SK-N-SH (cell line): Measurements from ENCODE around the gene PRICKLE3. TPM values are rescaled to one million over a fixed set of nuclear protein-coding genes. Genes with fewer than 3 reads are reported as not detected.
"Not testable (repeated sequence)": the region's sequence is repeated elsewhere in the genome, so short reads cannot be mapped to it uniquely, and the experiment has no call there.

Experiments used
- CTCF ChIA-PET: fragments of 300-600, 350-600 bp; formaldehyde crosslinking; extraction: SDS; loops from one replicate; lab custom pipeline; 2021; lab: Yijun Ruan, JAX
- POLR2A ChIA-PET: fragments of 350-600 bp; sonication (Branson Sonifier 250); formaldehyde crosslinking; extraction: SDS; loops from one replicate; lab custom pipeline; 2020; ENCODE audit warnings: antibody characterized with exemption, inconsistent platforms; lab: Yijun Ruan, JAX
- DNase-seq: peaks from one replicate; pipeline ENCODE4 v3.0.0; 2012
- H2AFZ ChIP-seq: fragments of 200-600 bp; sonication (generic); 2 replicates; pipeline ENCODE4 v1.8.1; 2016; ENCODE audit warnings: antibody characterized with exemption, mild to moderate bottlenecking, low read depth
- H3F3A ChIP-seq: fragments of 200-600 bp; sonication (generic); replicated peaks from 2 replicates; pipeline ENCODE3; 2016; ENCODE audit warnings: antibody characterized with exemption, mild to moderate bottlenecking; ENCODE audit not compliant: insufficient read depth
- H3K27ac ChIP-seq, 2 experiments: fragments of 200-500 bp in 1 of 2; fragments of 200-600 bp in 1 of 2; sonication (Bioruptor generic) in 1 of 2; sonication (generic), shearing (Covaris generic) in 1 of 2; 2 replicates each; pipeline versions ENCODE4 v1.5.1 to v1.6.1; 2014 to 2016; ENCODE audit warnings: low read depth in 2 of 2, inconsistent platforms in 1 of 2, low read length in 1 of 2, mild to moderate bottlenecking in 1 of 2, mixed read lengths in 1 of 2
- H3K27me3 ChIP-seq: fragments of 200-600 bp; sonication (generic), shearing (Covaris generic); 2 replicates; pipeline ENCODE4 v1.6.1; 2016; ENCODE audit warnings: mixed run types; ENCODE audit not compliant: insufficient read depth
- H3K36me3 ChIP-seq, 2 experiments: fragments of 200-500 bp in 1 of 2; fragments of 200-600 bp in 1 of 2; sonication (Bioruptor generic) in 1 of 2; sonication (generic) in 1 of 2; replicated peaks in 1 of 2; 2 replicates each; pipeline versions ENCODE3 to v1.5.1; 2014 to 2016; ENCODE audit warnings: low read length in 1 of 2, mild to moderate bottlenecking in 1 of 2; ENCODE audit not compliant: insufficient read depth in 2 of 2, control insufficient read depth in 1 of 2
- H3K4me1 ChIP-seq, 2 experiments: fragments of 200-500 bp in 1 of 2; fragments of 200-600 bp in 1 of 2; sonication (Bioruptor generic) in 1 of 2; sonication (generic), shearing (Covaris generic) in 1 of 2; 2 replicates each; pipeline versions ENCODE4 v1.5.1 to v1.6.1; 2014 to 2016; ENCODE audit warnings: low read depth in 1 of 2, low read length in 1 of 2, mixed run types in 1 of 2; ENCODE audit not compliant: insufficient read depth in 2 of 2, control insufficient read depth in 1 of 2
- H3K4me2 ChIP-seq: fragments of 200-600 bp; sonication (generic), shearing (Covaris generic); 2 replicates; pipeline ENCODE4 v1.6.1; 2017; ENCODE audit warnings: mixed run types
- H3K4me3 ChIP-seq, 2 experiments: fragments of 200-500 bp in 1 of 2; fragments of 200-600 bp in 1 of 2; sonication (Bioruptor generic) in 1 of 2; sonication (generic), shearing (Covaris generic) in 1 of 2; 2 replicates each; pipeline versions ENCODE4 v1.5.1 to v1.8.1; 2014 to 2016; ENCODE audit warnings: low read depth in 2 of 2, inconsistent platforms in 1 of 2, low read length in 1 of 2, mild to moderate bottlenecking in 1 of 2, mixed read lengths in 1 of 2, moderate library complexity in 1 of 2
- H3K79me2 ChIP-seq: fragments of 200-600 bp; sonication (generic); 2 replicates; pipeline ENCODE4 v1.8.1; 2017; ENCODE audit warnings: mild to moderate bottlenecking; ENCODE audit not compliant: insufficient read depth
- H3K9ac ChIP-seq: fragments of 200-600 bp; sonication (generic); 2 replicates; pipeline ENCODE4 v1.6.1; 2017; ENCODE audit warnings: mixed run types
- H3K9me2 ChIP-seq: fragments of 200-600 bp; sonication (generic); 2 replicates; pipeline ENCODE4 v1.6.1; 2017; ENCODE audit warnings: mixed run types
- H3K9me3 ChIP-seq: fragments of 200-600 bp; sonication (generic); 2 replicates; pipeline ENCODE4 v1.6.1; 2017; ENCODE audit warnings: mixed run types, mild to moderate bottlenecking, moderate library complexity
- H4K20me1 ChIP-seq: fragments of 200-600 bp; sonication (generic); 2 replicates; pipeline ENCODE4 v1.6.1; 2017; ENCODE audit warnings: mild to moderate bottlenecking, mixed run types; ENCODE audit not compliant: insufficient read depth
- CTCF ChIP-seq: fragments of 200-600 bp; sonication (generic); IDR thresholded peaks from 2 replicates; pipeline ENCODE4 v1.6.1; 2017; ENCODE audit warnings: antibody characterized with exemption, mild to moderate bottlenecking, moderate library complexity
- MAX ChIP-seq: IDR thresholded peaks from 2 replicates; pipeline ENCODE4 v1.4.0; 2012; ENCODE audit warnings: low read depth
- NRF1 ChIP-seq: IDR thresholded peaks from 2 replicates; pipeline ENCODE4 v1.6.1; 2012; ENCODE audit warnings: low read depth, mild to moderate bottlenecking, low read length
- RAD21 ChIP-seq: IDR thresholded peaks from 2 replicates; pipeline ENCODE4 v1.6.1; 2012; ENCODE audit warnings: mild to moderate bottlenecking, low read length
- RCOR1 ChIP-seq: fragments of 150-350 bp; IDR thresholded peaks from 2 replicates; pipeline ENCODE4 v1.6.1; 2017; ENCODE audit warnings: antibody characterized with exemption, low read length
- WGBS: methylation state at CpG from one replicate; pipeline ENCODE4 v1.1.6; 2017; ENCODE audit warnings: low lambda C conversion rate; 5-methylcytosine and 5-hydroxymethylcytosine counted together
- polyA plus RNA-seq, 3 experiments: library from polyadenylated mRNA; depleted of rRNA; stranded (reverse); fragments of >200 nt; gene quantifications; 2 replicates each; pipeline ENCODE4 v1.2.3, GENCODE V29; 2012
- small RNA-seq, 7 experiments: library from RNA; depleted of rRNA; stranded (forward); fragments of <200 nt; gene quantifications; one replicate each; pipeline ENCODE3, GENCODE V24; 2012

The PRICKLE3 gene
- polyA plus RNA-seq, 1 of the 3 experiments (the other 2 are of a cell fraction), result 0.07 TPM

GRCh38 chrX:49129427-49129826 lies 56.7 kb downstream of the PRICKLE3 start (continued):
- TF ChIP-seq RCOR1 (no peak), MAX (no peak), NRF1 (no peak), RAD21 (no peak), CTCF (no peak)
- TF ChIP-seq, all 33 proteins: peak for 0

- H3K27me3 ChIP-seq, H3K4me1 ChIP-seq, CTCF ChIA-PET, H3K36me3 ChIP-seq, H3K79me2 ChIP-seq, H3K4me2 ChIP-seq, H3K9me2 ChIP-seq, H2AFZ ChIP-seq, H3K4me3 ChIP-seq, H3K27ac ChIP-seq, H3F3A ChIP-seq, H4K20me1 ChIP-seq, H3K9ac ChIP-seq, DNase-seq, H3K9me3 ChIP-seq, POLR2A ChIA-PET: not testable (repeated sequence)
- 40% methylated on average over 12 of the region's 13 CpGs for WGBS
Observed at GRCh38 chrX:49127742-49128258, 58.4 kb downstream of the PRICKLE3 start.

Small RNA genes lying within 50 kb of the gene (small RNA-seq; reads per million reads assigned to genes)
- gene RN7SL262P, result 0 reads per million in 7 experiments

Other genes with a start within 250 kb of the PRICKLE3 start
- gene OTUD5, start 228.8 kb downstream of the PRICKLE3 start, polyA plus RNA-seq (2012; rRNA removed), result 90.4 and 97.0 TPM in 2 replicates
- 0.99 and 1.2 TPM in 2 replicates for gene KCND1, start 214.5 kb downstream of the PRICKLE3 start, polyA plus RNA-seq (2012; rRNA removed)
- 63.6 and 66.9 TPM in 2 replicates for gene GRIPAP1, start 184.1 kb downstream of the PRICKLE3 start, polyA plus RNA-seq (2012; rRNA removed)
- gene TFE3, start 143.0 kb downstream of the PRICKLE3 start, polyA plus RNA-seq (2012; rRNA removed), result 14.0 and 14.6 TPM in 2 replicates
- 1.6 and 2.1 TPM in 2 replicates for gene CCDC120, start 127.4 kb downstream of the PRICKLE3 start, polyA plus RNA-seq (2012; rRNA removed)
- gene PRAF2, start 112.4 kb downstream of the PRICKLE3 start, polyA plus RNA-seq (2012; rRNA removed), result 67.6 and 91.9 TPM in 2 replicates
- gene WDR45, start 106.5 kb downstream of the PRICKLE3 start, polyA plus RNA-seq (2012; rRNA removed), result 108 and 129 TPM in 2 replicates
- gene GPKOW, start 62.6 kb downstream of the PRICKLE3 start, polyA plus RNA-seq (2012; rRNA removed), result 33.6 and 36.7 TPM in 2 replicates
- 0.78 and 1.1 TPM in 2 replicates for gene MAGIX, start 23.6 kb downstream of the PRICKLE3 start, polyA plus RNA-seq (2012; rRNA removed)
- 95.7 and 146 TPM in 2 replicates for gene PLP2, start 14.5 kb downstream of the PRICKLE3 start, polyA plus RNA-seq (2012; rRNA removed)
- 0.76 and 0.93 TPM in 2 replicates for gene SYP, start 13.8 kb upstream of the PRICKLE3 start, polyA plus RNA-seq (2012; rRNA removed)
- gene CACNA1F, start 47.0 kb upstream of the PRICKLE3 start, polyA plus RNA-seq (2012; rRNA removed), result not detected in 2 replicates
- 7.5 TPM in 2 replicates for gene CCDC22, start 49.1 kb upstream of the PRICKLE3 start, polyA plus RNA-seq (2012; rRNA removed)
- 0.12 TPM in 1 of 2 replicates, not detected in the other for gene FOXP3, start 78.3 kb upstream of the PRICKLE3 start, polyA plus RNA-seq (2012; rRNA removed)
- 4.2 and 6.2 TPM in 2 replicates for gene PPP1R3F, start 83.4 kb upstream of the PRICKLE3 start, polyA plus RNA-seq (2012; rRNA removed)
- gene GAGE10, start 117.3 kb upstream of the PRICKLE3 start, polyA plus RNA-seq (2012; rRNA removed), result not detected in 2 replicates
- not detected in 2 replicates for gene GAGE12J, start 135.7 kb upstream of the PRICKLE3 start, polyA plus RNA-seq (2012; rRNA removed)
- not detected in 2 replicates for gene GAGE13, start 145.2 kb upstream of the PRICKLE3 start, polyA plus RNA-seq (2012; rRNA removed)